HEK293 (cell line): Measurements from ENCODE around the gene HHAT.
A peak's percentile ranks its signal among the peaks of the same experiment; 100 is the strongest.

ENCODE experiments used
- CTCF ChIA-PET: fragments of 350-600 bp; formaldehyde crosslinking; extraction: SDS; loops from one replicate; lab custom pipeline; 2021; ENCODE audit warnings: antibody characterized with exemption; lab: Yijun Ruan, JAX
- POLR2A ChIA-PET: fragments of 300-600 bp; formaldehyde crosslinking; extraction: SDS; loops from one replicate; lab custom pipeline; 2020; ENCODE audit warnings: antibody characterized with exemption, inconsistent platforms; lab: Yijun Ruan, JAX
- H3K27ac ChIP-seq: fragments of 200-500 bp; sonication (Bioruptor generic); 2 replicates; pipeline ENCODE4 v1.5.1; 2014; ENCODE audit warnings: low read depth, low read length, control low read depth, inconsistent platforms; ENCODE audit errors: extremely low read depth
- H3K36me3 ChIP-seq, 2 experiments: fragments of 200-500 bp in 1 of 2; sonication (Bioruptor generic) in 1 of 2; 1 replicate in 1 of 2; 2 replicates in 1 of 2; pipeline ENCODE4 v1.5.1; 2014 to 2017; ENCODE audit warnings: inconsistent platforms in 2 of 2, low read length in 2 of 2; ENCODE audit not compliant: control insufficient read depth in 2 of 2, insufficient read depth in 1 of 2
- H3K4me1 ChIP-seq: fragments of 200-500 bp; sonication (Bioruptor generic); 2 replicates; pipeline ENCODE4 v1.5.1; 2014; ENCODE audit warnings: mild to moderate bottlenecking, low read length, inconsistent platforms; ENCODE audit not compliant: control insufficient read depth, insufficient read depth
- H3K4me3 ChIP-seq: 2 replicates; pipeline ENCODE4 v1.5.1; 2011; ENCODE audit warnings: low read depth, mild to moderate bottlenecking, control low read depth, low read length, moderate library complexity
- H3K9me3 ChIP-seq: fragments of 200-500 bp; sonication (Bioruptor generic); 2 replicates; pipeline ENCODE4 v1.5.1; 2014; ENCODE audit warnings: low read depth, low read length, inconsistent platforms; ENCODE audit not compliant: control insufficient read depth, insufficient read depth
- AEBP2 ChIP-seq: fragments of 450-650 bp; formaldehyde crosslinking; IDR thresholded peaks from 2 replicates; pipeline ENCODE4 v1.5.1; 2016; ENCODE audit warnings: missing biosample characterization, missing genetic modification characterization, borderline replicate concordance
- FEZF1 ChIP-seq: fragments of 450-650 bp; formaldehyde crosslinking; IDR thresholded peaks from 2 replicates; pipeline ENCODE4 v1.5.1; 2016; ENCODE audit warnings: missing biosample characterization, missing genetic modification characterization
- GFI1B ChIP-seq: fragments of 450-650 bp; formaldehyde crosslinking; IDR thresholded peaks from 2 replicates; pipeline ENCODE4 v1.5.1; 2016; ENCODE audit warnings: missing biosample characterization, missing genetic modification characterization
- WT1 ChIP-seq: fragments of 450-650 bp; formaldehyde crosslinking; IDR thresholded peaks from 2 replicates; pipeline ENCODE4 v1.5.1; 2016; ENCODE audit warnings: missing biosample characterization, missing genetic modification characterization
- ZNF184 ChIP-seq: fragments of 450-650 bp; IDR thresholded peaks from 2 replicates; pipeline ENCODE4 v1.5.1; 2018; ENCODE audit warnings: missing biosample characterization, mild to moderate bottlenecking, missing genetic modification characterization
- ZNF211 ChIP-seq: fragments of 450-650 bp; formaldehyde crosslinking; IDR thresholded peaks from 2 replicates; pipeline ENCODE4 v1.5.1; 2016; ENCODE audit warnings: low read depth, missing biosample characterization, missing genetic modification characterization
- ZNF366 ChIP-seq: fragments of 450-650 bp; formaldehyde crosslinking; conservative IDR thresholded peaks from 2 replicates; pipeline ENCODE4 v1.5.1; 2016; ENCODE audit warnings: missing biosample characterization, missing genetic modification characterization
- ZNF423 ChIP-seq: fragments of 450-650 bp; formaldehyde crosslinking; IDR thresholded peaks from 2 replicates; pipeline ENCODE4 v1.5.1; 2016; ENCODE audit warnings: missing biosample characterization, missing genetic modification characterization
- ZNF48 ChIP-seq: fragments of 450-650 bp; formaldehyde crosslinking; IDR thresholded peaks from 2 replicates; pipeline ENCODE4 v1.5.1; 2016; ENCODE audit warnings: missing biosample characterization, missing genetic modification characterization
- ZNF549 ChIP-seq: fragments of 450-650 bp; IDR thresholded peaks from 2 replicates; pipeline ENCODE4 v1.5.1; 2018; ENCODE audit warnings: missing biosample characterization, missing genetic modification characterization, mild to moderate bottlenecking, inconsistent platforms, moderate library complexity
- ZNF560 ChIP-seq: fragments of 450-650 bp; formaldehyde crosslinking; IDR thresholded peaks from 2 replicates; pipeline ENCODE4 v1.5.1; 2017; ENCODE audit warnings: missing biosample characterization, missing genetic modification characterization, borderline replicate concordance
- ZNF664 ChIP-seq: fragments of 450-650 bp; formaldehyde crosslinking; IDR thresholded peaks from 2 replicates; pipeline ENCODE4 v1.5.1; 2016; ENCODE audit warnings: missing biosample characterization, missing genetic modification characterization
- TF ChIP-seq, protein P1 (sequence below): fragments of 450-650 bp; formaldehyde crosslinking; IDR thresholded peaks from 2 replicates; pipeline ENCODE4 v1.5.1; 2017; ENCODE audit warnings: missing biosample characterization, missing genetic modification characterization
- TF ChIP-seq, protein P2 (sequence below): fragments of 450-650 bp; formaldehyde crosslinking; IDR thresholded peaks from 2 replicates; pipeline ENCODE4 v1.5.1; 2016; ENCODE audit warnings: missing biosample characterization, missing genetic modification characterization
- TF ChIP-seq, protein P3 (sequence below): fragments of 450-650 bp; formaldehyde crosslinking; IDR thresholded peaks from 2 replicates; pipeline ENCODE4 v1.5.1; 2017; ENCODE audit warnings: missing biosample characterization, missing genetic modification characterization

The HHAT gene

DNA sequence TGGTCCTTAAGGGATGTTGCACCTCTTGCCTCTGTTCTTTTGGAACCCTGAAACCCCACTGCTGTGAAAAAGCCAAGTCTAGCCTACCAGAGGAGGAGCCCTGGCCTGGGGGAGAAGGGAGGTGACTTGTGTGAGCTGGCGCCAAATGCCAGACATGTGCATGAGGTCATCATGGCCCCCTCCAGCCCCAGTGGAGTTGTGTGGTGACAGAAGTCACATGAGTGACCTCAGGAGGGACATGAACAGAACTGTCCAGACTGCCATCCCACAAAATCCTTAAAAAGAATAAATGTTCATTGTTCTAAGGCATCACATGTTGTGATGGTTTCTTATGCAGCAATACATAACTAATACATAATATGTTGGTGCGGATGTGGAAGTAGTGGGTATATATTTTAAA lies 10.8 kb downstream of the HHAT start (continued):
- TF ChIP-seq ZNF366 (tag by site-specific recombination) = peak; percentile 29; the same call in 1 of the 2 replicates
- TF ChIP-seq ZNF48 (tag by site-specific recombination) = no peak
- no peak for TF ChIP-seq ZNF184
- no peak for TF ChIP-seq ZNF549

- POLR2A ChIA-PET = no interaction called here
Observed at GRCh38 chr1:210340311-210340710, 11.6 kb downstream of the HHAT start.

DNA sequence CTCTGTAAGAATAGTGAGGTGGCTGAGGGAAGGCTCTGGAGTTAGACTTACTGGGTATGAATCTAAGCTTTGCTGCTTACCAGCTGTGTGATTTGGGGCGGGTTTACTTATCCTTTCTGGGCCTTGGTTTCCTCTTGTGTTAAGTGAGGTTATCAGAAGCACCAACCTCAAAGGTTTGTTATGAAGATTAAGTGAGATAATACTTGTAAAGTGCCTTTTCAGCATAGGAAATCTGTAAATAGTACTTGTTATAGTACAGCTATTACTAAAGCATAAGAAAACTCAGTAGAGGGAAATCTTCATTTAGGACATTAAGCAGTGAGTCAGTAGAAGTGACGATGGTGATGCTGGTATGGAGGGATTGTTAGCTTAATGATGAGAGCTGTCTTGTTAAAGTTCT lies 12.1 kb downstream of the HHAT start:
- ChIA-PET POLR2A (no interaction called here), CTCF (interaction anchor here (1.4 to 2.3 kb wide), 3 partner anchors 9 to 34 kb away, joined by 6 to 13 read pairs (median 6); no protein-coding TSS in a partner anchor)
- Histone ChIP-seq H3K4me3 (no peak overlapping the region), H3K9me3 (no peaks in the 10 kb centered on the region), H3K36me3 (no peaks in the 10 kb centered on the region), H3K27ac (no peak overlapping the region), H3K4me1 (peaks cover 13% of the 10 kb centered on the region)
- peak; percentile 72 for TF ChIP-seq ZNF664 (tag by site-specific recombination)
- no peak for TF ChIP-seq ZNF423 (tag by site-specific recombination)
- TF ChIP-seq, protein P1, sequence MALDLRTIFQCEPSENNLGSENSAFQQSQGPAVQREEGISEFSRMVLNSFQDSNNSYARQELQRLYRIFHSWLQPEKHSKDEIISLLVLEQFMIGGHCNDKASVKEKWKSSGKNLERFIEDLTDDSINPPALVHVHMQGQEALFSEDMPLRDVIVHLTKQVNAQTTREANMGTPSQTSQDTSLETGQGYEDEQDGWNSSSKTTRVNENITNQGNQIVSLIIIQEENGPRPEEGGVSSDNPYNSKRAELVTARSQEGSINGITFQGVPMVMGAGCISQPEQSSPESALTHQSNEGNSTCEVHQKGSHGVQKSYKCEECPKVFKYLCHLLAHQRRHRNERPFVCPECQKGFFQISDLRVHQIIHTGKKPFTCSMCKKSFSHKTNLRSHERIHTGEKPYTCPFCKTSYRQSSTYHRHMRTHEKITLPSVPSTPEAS (tag by site-specific recombination) = no peak
- TF ChIP-seq ZNF560 (tag by site-specific recombination) = no peak
- no peak for TF ChIP-seq GFI1B (tag by site-specific recombination)
- TF ChIP-seq ZNF211 = no peak
- TF ChIP-seq, protein P2, sequence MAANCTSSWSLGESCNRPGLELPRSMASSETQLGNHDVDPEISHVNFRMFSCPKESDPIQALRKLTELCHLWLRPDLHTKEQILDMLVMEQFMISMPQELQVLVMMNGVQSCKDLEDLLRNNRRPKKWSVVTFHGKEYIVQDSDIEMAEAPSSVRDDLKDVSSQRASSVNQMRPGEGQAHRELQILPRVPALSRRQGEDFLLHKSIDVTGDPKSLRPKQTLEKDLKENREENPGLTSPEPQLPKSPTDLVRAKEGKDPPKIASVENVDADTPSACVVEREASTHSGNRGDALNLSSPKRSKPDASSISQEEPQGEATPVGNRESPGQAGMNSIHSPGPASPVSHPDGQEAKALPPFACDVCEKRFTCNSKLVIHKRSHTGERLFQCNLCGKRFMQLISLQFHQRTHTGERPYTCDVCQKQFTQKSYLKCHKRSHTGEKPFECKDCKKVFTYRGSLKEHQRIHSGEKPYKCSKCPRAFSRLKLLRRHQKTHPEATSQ (tag by site-specific recombination) = no peak

More at GRCh38 chr1:210340311-210340710, 11.6 kb downstream of the HHAT start:
- CTCF ChIA-PET = interaction anchor here (1.4 to 2.3 kb wide), 3 partner anchors 8 to 34 kb away, joined by 6 to 13 read pairs (median 6); no protein-coding TSS in a partner anchor
- Histone ChIP-seq H3K36me3 (no peaks in the 10 kb centered on the region), H3K27ac (no peak overlapping the region), H3K4me1 (peaks cover 13% of the 10 kb centered on the region), H3K9me3 (no peaks in the 10 kb centered on the region), H3K4me3 (no peak overlapping the region)
- TF ChIP-seq AEBP2 (tag by site-specific recombination) = no peak
- TF ChIP-seq WT1 (tag by site-specific recombination) = no peak
- TF ChIP-seq, protein P3, sequence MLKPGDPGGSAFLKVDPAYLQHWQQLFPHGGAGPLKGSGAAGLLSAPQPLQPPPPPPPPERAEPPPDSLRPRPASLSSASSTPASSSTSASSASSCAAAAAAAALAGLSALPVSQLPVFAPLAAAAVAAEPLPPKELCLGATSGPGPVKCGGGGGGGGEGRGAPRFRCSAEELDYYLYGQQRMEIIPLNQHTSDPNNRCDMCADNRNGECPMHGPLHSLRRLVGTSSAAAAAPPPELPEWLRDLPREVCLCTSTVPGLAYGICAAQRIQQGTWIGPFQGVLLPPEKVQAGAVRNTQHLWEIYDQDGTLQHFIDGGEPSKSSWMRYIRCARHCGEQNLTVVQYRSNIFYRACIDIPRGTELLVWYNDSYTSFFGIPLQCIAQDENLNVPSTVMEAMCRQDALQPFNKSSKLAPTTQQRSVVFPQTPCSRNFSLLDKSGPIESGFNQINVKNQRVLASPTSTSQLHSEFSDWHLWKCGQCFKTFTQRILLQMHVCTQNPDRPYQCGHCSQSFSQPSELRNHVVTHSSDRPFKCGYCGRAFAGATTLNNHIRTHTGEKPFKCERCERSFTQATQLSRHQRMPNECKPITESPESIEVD (tag by site-specific recombination) = peak; percentile 91
- peak; percentile 86 for TF ChIP-seq FEZF1 (tag by site-specific recombination)
